B cell (primary cell): ENCODE measurements around the gene SPATA32. TPM values are rescaled to one million over a fixed set of nuclear protein-coding genes. Genes with fewer than 3 reads are reported as not detected.
A peak's percentile ranks its signal among the peaks of the same experiment; 100 is the strongest.

Experiments used
- ATAC-seq: fragments of 200-7000 bp; cut with Tn5 transposase; one replicate; pipeline ENCODE4 v1.10.0; 2021; ENCODE audit warnings: low read depth, mild to moderate bottlenecking, moderate number of reproducible peaks, moderate library complexity
- CTCF ChIA-PET: fragments of 350-600 bp; sonication (Branson Sonifier 250); formaldehyde crosslinking; loops from one replicate; lab custom pipeline; 2021; ENCODE audit warnings: antibody characterized with exemption, inconsistent platforms; lab: Charles Lee
- POLR2A ChIA-PET: fragments of 350-600 bp; sonication (Branson Sonifier 250); formaldehyde crosslinking; loops from one replicate; lab custom pipeline; 2021; ENCODE audit warnings: antibody characterized with exemption; lab: Charles Lee
- DNase-seq: peaks from one replicate; pipeline ENCODE4 v3.0.0; 2013
- H2AFZ ChIP-seq: 2 replicates; pipeline ENCODE4 v1.6.1; 2012; ENCODE audit warnings: mild to moderate bottlenecking, low read depth, low read length; ENCODE audit not compliant: insufficient read depth, poor library complexity, severe bottlenecking
- H3K27ac ChIP-seq, 2 donors: 1 replicate in 1 of 2; 2 replicates in 1 of 2; pipeline ENCODE4 v1.5.1; 2012 to 2013; ENCODE audit warnings: low read length in 2 of 2, mild to moderate bottlenecking in 2 of 2, moderate library complexity in 1 of 2
- H3K27me3 ChIP-seq, 4 experiments: fragments of 200-600 bp in 1 of 4; sonication (generic) in 1 of 4; replicated peaks in 1 of 4; 1 replicate in 2 of 4; 2 replicates in 2 of 4; pipeline versions ENCODE4 v1.6.1 to v1.7.0; 2013 to 2016; ENCODE audit warnings: low read length in 3 of 4, mild to moderate bottlenecking in 2 of 4, mixed read lengths in 1 of 4, moderate library complexity in 1 of 4; ENCODE audit not compliant: insufficient read depth in 4 of 4, control insufficient read depth in 3 of 4; ENCODE audit errors: control extremely low read depth in 1 of 4
- H3K36me3 ChIP-seq, 2 experiments: replicated peaks in 1 of 2; 1 replicate in 1 of 2; 2 replicates in 1 of 2; pipeline versions ENCODE4 v1.6.1 to v1.7.1; 2013; ENCODE audit warnings: low read length in 1 of 2; ENCODE audit not compliant: insufficient read depth in 2 of 2, control insufficient read depth in 1 of 2; ENCODE audit errors: control extremely low read depth in 1 of 2, extremely low read depth in 1 of 2
- H3K4me1 ChIP-seq, 2 donors: fragments of 200-600 bp in 1 of 2; sonication (generic) in 1 of 2; 1 replicate in 1 of 2; 2 replicates in 1 of 2; pipeline versions ENCODE4 v1.5.1 to v1.6.1; 2013 to 2017; ENCODE audit warnings: low read length in 2 of 2; ENCODE audit not compliant: control insufficient read depth in 2 of 2, insufficient read depth in 2 of 2
- H3K4me2 ChIP-seq: replicated peaks from 2 replicates; pipeline ENCODE3; 2012; ENCODE audit warnings: mild to moderate bottlenecking, low read depth, low read length; ENCODE audit not compliant: poor library complexity, severe bottlenecking
- H3K4me3 ChIP-seq, 5 experiments: fragments of 200-600 bp in 1 of 5; sonication (generic) in 1 of 5; 1 replicate in 3 of 5; 2 replicates in 2 of 5; pipeline versions ENCODE4 v1.5.1 to v1.7.0; 2011 to 2016; ENCODE audit warnings: low read length in 4 of 5, mild to moderate bottlenecking in 4 of 5, low read depth in 2 of 5, control low read depth in 1 of 5, moderate library complexity in 1 of 5; ENCODE audit not compliant: insufficient read depth in 1 of 5; ENCODE audit errors: control extremely low read depth in 1 of 5, extremely low read depth in 1 of 5
- H3K79me2 ChIP-seq: fragments of 200-600 bp; sonication (generic); one replicate; pipeline ENCODE4 v1.6.0; 2016; ENCODE audit warnings: low read length; ENCODE audit not compliant: control insufficient read depth, insufficient read depth
- H3K9ac ChIP-seq: fragments of 200-600 bp; sonication (generic); 2 replicates; pipeline ENCODE4 v1.6.1; 2017; ENCODE audit warnings: mild to moderate bottlenecking, low read length, moderate library complexity
- H3K9me3 ChIP-seq, 3 donors: one replicate each; pipeline versions ENCODE4 v1.6.1 to v1.7.1; 2013; ENCODE audit warnings: low read length in 2 of 3; ENCODE audit not compliant: control insufficient read depth in 2 of 3, insufficient read depth in 1 of 3; ENCODE audit errors: control extremely low read depth in 1 of 3
- H4K20me1 ChIP-seq: 2 replicates; pipeline ENCODE4 v1.6.0; 2012; ENCODE audit warnings: mild to moderate bottlenecking, low read length; ENCODE audit not compliant: insufficient read depth, control insufficient read depth, poor library complexity, severe bottlenecking
- H3K27ac Mint-ChIP-seq: one replicate; pipeline ENCODE4 v1.8.0; 2021; ENCODE audit warnings: mixed read lengths
- H3K27me3 Mint-ChIP-seq: one replicate; pipeline ENCODE4 v1.8.0; 2021; ENCODE audit warnings: mixed read lengths
- H3K4me1 Mint-ChIP-seq: one replicate; pipeline ENCODE4 v1.8.0; 2021; ENCODE audit warnings: mixed read lengths
- H3K4me3 Mint-ChIP-seq: one replicate; pipeline ENCODE4 v1.8.0; 2021; ENCODE audit warnings: mixed read lengths
- H3K9me3 Mint-ChIP-seq: one replicate; pipeline ENCODE4 v1.8.0; 2022; ENCODE audit warnings: mixed read lengths; ENCODE audit not compliant: insufficient read depth
- CTCF ChIP-seq: fragments of 200-600 bp; IDR thresholded peaks from one replicate; pipeline ENCODE4 v1.8.0; 2022; ENCODE audit warnings: antibody characterized with exemption, mild to moderate bottlenecking
- EZH2 ChIP-seq: IDR thresholded peaks from 2 replicates; pipeline ENCODE4 v1.6.1; 2012; ENCODE audit warnings: borderline replicate concordance, low read depth, mild to moderate bottlenecking, moderate library complexity, low read length; ENCODE audit not compliant: insufficient read depth, poor library complexity, severe bottlenecking
- WGBS: methylation state at CpG from one replicate; pipeline ENCODE4 v1.1.5; 2013; ENCODE audit warnings: missing lambda C conversion rate; ENCODE audit not compliant: insufficient coverage; 5-methylcytosine and 5-hydroxymethylcytosine counted together
- intact Hi-C: fragments of 100-400 bp; cut with micrococcal nuclease; formaldehyde crosslinking; loops from one replicate; pipeline ENCODE4 v1.10.0; 2022
- polyA plus RNA-seq: library from polyadenylated mRNA; depleted of rRNA; stranded (reverse); fragments of >200 nt; gene quantifications from 2 replicates; pipeline ENCODE4 v1.2.3, GENCODE V29; 2012
- total RNA-seq, 2 donors: library from RNA; stranded (reverse); fragments of 120-200 nt in 1 of 2; gene quantifications; 1 replicate in 1 of 2; 2 replicates in 1 of 2; pipeline versions ENCODE4 v1.2.3 to v1.2.4, GENCODE V29; 2013 to 2022

Gene SPATA32
- total and polyA plus RNA-seq, 2 donors (not counting 1 experiment from before 2014, with no cell fraction given) = 0.12 to 0.52 TPM

GRCh38 chr17:45262516-45263476 lies 902 bp upstream of the SPATA32 start:
- Mint-ChIP-seq H3K4me3 (peak overlapping the region; percentile 87), H3K9me3 (no peaks in the 10 kb centered on the region), H3K27me3 (no peaks in the 10 kb centered on the region), H3K4me1 (peaks cover 15% of the 10 kb centered on the region), H3K27ac (peak overlapping the region; percentile 76)
- Histone ChIP-seq H3K4me3 (peak overlapping the region in 4 of 5 experiments; percentile 69 to 81 (median 76)), H3K36me3 (peaks cover 0 to 45% of the 10 kb centered on the region in 2 experiments), H2AFZ (no peak overlapping the region), H3K27ac (peak overlapping the region in 1 of 2 donors; percentile 62), H3K27me3 (no peaks in the 10 kb centered on the region), H4K20me1 (peaks cover 33% of the 10 kb centered on the region), H3K9ac (peak overlapping the region; percentile 81), H3K4me1 (peaks cover 5 to 17% of the 10 kb centered on the region in 2 donors), H3K79me2 (peaks cover 3% of the 10 kb centered on the region), H3K4me2 (peak overlapping the region; percentile 97), H3K9me3 (no peaks in the 10 kb centered on the region)
- DNase-seq = no peak
- 74% methylated on average over 15 of the region's 18 CpGs for WGBS
- ChIA-PET POLR2A (interaction anchor here (3.2 kb wide), 1 partner anchor 15 kb away, joined by 16 read pairs; no protein-coding TSS in a partner anchor), CTCF (interaction anchor here (0.6 to 2.0 kb wide), 4 partner anchors 15 to 122 kb away, joined by 3 to 9 read pairs (median 4); no protein-coding TSS in a partner anchor)
- intact Hi-C loops = loop anchor here (1.0 kb wide), 1 partner anchor 15 kb away; no protein-coding TSS in a partner anchor
- ATAC-seq = no peak
- TF ChIP-seq CTCF (no peak), EZH2 (no peak)
